HepG2 (cell line): ENCODE results near the gene TARBP2. TPM values are rescaled to one million over a fixed set of nuclear protein-coding genes. Genes with fewer than 3 reads are reported as not detected.

Experiments used
- AGO2 ChIP-seq: fragments of 200-400 bp; formaldehyde crosslinking; optimal IDR thresholded peaks from 2 replicates; pipeline ENCODE3; 2017; ENCODE audit warnings: mild to moderate bottlenecking, low read depth, low read length, moderate library complexity
- CHCHD3 ChIP-seq: sonication (generic); formaldehyde crosslinking; IDR thresholded peaks from 2 replicates; pipeline ENCODE4 v1.8.0; 2022; ENCODE audit warnings: mild to moderate bottlenecking, missing genetic modification reagents, moderate library complexity
- DPF2 ChIP-seq: sonication (generic); formaldehyde crosslinking; IDR thresholded peaks from 2 replicates; pipeline ENCODE4 v1.4.0; 2020; ENCODE audit warnings: mild to moderate bottlenecking, low read depth, missing genetic modification reagents, borderline replicate concordance
- GABPA ChIP-seq, 2 experiments: IDR thresholded peaks; 2 replicates each; pipeline ENCODE4 v1.6.1; 2011 to 2016; ENCODE audit warnings: low read depth in 2 of 2, low read length in 1 of 2, missing biosample characterization in 1 of 2, missing genetic modification characterization in 1 of 2
- IKZF5 ChIP-seq: IDR thresholded peaks from 2 replicates; pipeline ENCODE4 v1.6.1; 2018; ENCODE audit warnings: missing genetic modification reagents, mild to moderate bottlenecking, missing compliant biosample characterization
- ISX ChIP-seq: sonication (generic); formaldehyde crosslinking; conservative IDR thresholded peaks from 2 replicates; pipeline ENCODE4 v1.5.0; 2020; ENCODE audit warnings: missing genetic modification reagents
- JUN ChIP-seq: sonication (generic); formaldehyde crosslinking; IDR thresholded peaks from 2 replicates; pipeline ENCODE4 v1.4.0; 2020; ENCODE audit warnings: mild to moderate bottlenecking, missing genetic modification reagents
- KDM2A ChIP-seq: sonication (generic); formaldehyde crosslinking; IDR thresholded peaks from 2 replicates; pipeline ENCODE4 v1.4.0; 2020; ENCODE audit warnings: low read depth, missing genetic modification reagents, borderline replicate concordance
- MAFF ChIP-seq: IDR thresholded peaks from 2 replicates; pipeline ENCODE4 v1.6.1; 2011; ENCODE audit warnings: low read depth, low read length, improper control_type of control experiment
- NFE2 ChIP-seq: sonication (generic); formaldehyde crosslinking; IDR thresholded peaks from 2 replicates; pipeline ENCODE4 v1.4.0; 2020; ENCODE audit warnings: missing genetic modification reagents
- NFRKB ChIP-seq: fragments of 450-650 bp; IDR thresholded peaks from 2 replicates; pipeline ENCODE4 v1.6.1; 2017
- PHB2 ChIP-seq: fragments of 450-650 bp; IDR thresholded peaks from 2 replicates; pipeline ENCODE4 v1.6.1; 2018; ENCODE audit not compliant: partially characterized antibody
- TAF1 ChIP-seq: sonication (generic); formaldehyde crosslinking; IDR thresholded peaks from 2 replicates; pipeline ENCODE4 v1.4.0; 2020; ENCODE audit warnings: missing genetic modification reagents
- THAP9 ChIP-seq: sonication (generic); formaldehyde crosslinking; IDR thresholded peaks from 2 replicates; pipeline ENCODE4; 2020; ENCODE audit warnings: missing genetic modification reagents, mild to moderate bottlenecking, borderline replicate concordance
- TRAFD1 ChIP-seq: sonication (generic); formaldehyde crosslinking; IDR thresholded peaks from 2 replicates; pipeline ENCODE4 v1.5.1; 2020; ENCODE audit warnings: missing genetic modification reagents, mild to moderate bottlenecking, borderline replicate concordance
- XRCC5 ChIP-seq: fragments of 200-400 bp; formaldehyde crosslinking; optimal IDR thresholded peaks from 2 replicates; pipeline ENCODE3; 2017; ENCODE audit warnings: mild to moderate bottlenecking, low read length
- ZNF350 ChIP-seq: sonication (generic); formaldehyde crosslinking; IDR thresholded peaks from 2 replicates; pipeline ENCODE4 v1.4.0; 2020; ENCODE audit warnings: mild to moderate bottlenecking, low read depth, missing genetic modification reagents, borderline replicate concordance
- ZNF430 ChIP-seq: sonication (generic); formaldehyde crosslinking; IDR thresholded peaks from 2 replicates; pipeline ENCODE4 v1.9.0; 2021; ENCODE audit warnings: mild to moderate bottlenecking, missing genetic modification reagents
- ZNF431 ChIP-seq: sonication (generic); formaldehyde crosslinking; IDR thresholded peaks from 2 replicates; pipeline ENCODE4 v1.9.0; 2022; ENCODE audit warnings: missing genetic modification reagents, low read depth, mild to moderate bottlenecking, borderline replicate concordance
- ZNF468 ChIP-seq: sonication (generic); formaldehyde crosslinking; IDR thresholded peaks from 2 replicates; pipeline ENCODE4 v1.8.0; 2022; ENCODE audit warnings: mild to moderate bottlenecking, moderate library complexity, missing genetic modification reagents
- ZNF768 ChIP-seq: sonication (generic); formaldehyde crosslinking; IDR thresholded peaks from 2 replicates; pipeline ENCODE4 v1.4.0; 2020; ENCODE audit warnings: missing genetic modification reagents
- ZSCAN29 ChIP-seq: sonication (generic); formaldehyde crosslinking; conservative IDR thresholded peaks from 2 replicates; pipeline ENCODE4 v1.4.0; 2020; ENCODE audit warnings: mild to moderate bottlenecking, missing genetic modification reagents
- ZXDC ChIP-seq: sonication (generic); formaldehyde crosslinking; IDR thresholded peaks from 2 replicates; pipeline ENCODE4 v1.5.0; 2020; ENCODE audit warnings: mild to moderate bottlenecking, missing genetic modification reagents
- polyA plus RNA-seq, 8 experiments: library from polyadenylated mRNA; depleted of rRNA in 3 of 8; stranded (reverse) in 7 of 8; unstranded in 1 of 8; fragments of >200 nt; fragmentation: Illumina TruSeq in 4 of 8; extraction: Trizol in 4 of 8; gene quantifications; 2 replicates each; pipeline versions ENCODE4 v1.2.1 to v1.2.3, GENCODE V29; 2011 to 2016; ENCODE audit warnings: low read depth in 4 of 8, missing spikeins in 1 of 8, mixed read lengths in 1 of 8; ENCODE audit not compliant: insufficient read depth in 1 of 8
- total RNA-seq, 5 experiments: library from RNA; depleted of rRNA; stranded (reverse); fragments of >200 nt; fragmentation: Illumina TruSeq; extraction: Trizol; gene quantifications; 2 replicates each; pipeline ENCODE4 v1.2.3, GENCODE V29; 2016; ENCODE audit warnings: low read depth in 1 of 5

TARBP2 gene
- total and polyA plus RNA-seq, 2 of the 13 experiments (the other 11 are each of a cell fraction or from before 2014, with no cell fraction given), result 47.0 to 55.5 TPM

- TF ChIP-seq IKZF5 (CRISPR knock-in tag) (peak; percentile 81), KDM2A (CRISPR knock-in tag) (peak; percentile 98), ZNF431 (CRISPR knock-in tag) (no peak), MAFF (no peak), ZXDC (no peak), TAF1 (CRISPR knock-in tag) (peak; percentile 71), XRCC5 (peak; percentile 98), ISX (CRISPR knock-in tag) (no peak), ZNF768 (CRISPR knock-in tag) (no peak), DPF2 (CRISPR knock-in tag) (no peak), THAP9 (CRISPR knock-in tag) (peak; percentile 90; the same call in 1 of the 2 replicates), NFRKB (no peak), JUN (CRISPR knock-in tag) (no peak), NFE2 (no peak), CHCHD3 (CRISPR knock-in tag) (no peak), ZNF468 (CRISPR knock-in tag) (no peak), ZNF430 (CRISPR knock-in tag) (peak; percentile 68; the same call in 1 of the 2 replicates), GABPA (IDR thresholded peaks at IDR 0.05; ENCODE audit: low read depth, low read length) (peak; percentile 88), GABPA (CRISPR knock-in tag; IDR thresholded peaks at IDR 0.05; ENCODE audit: low read depth) (peak; percentile 94), ZSCAN29 (no peak), TRAFD1 (CRISPR knock-in tag) (no peak), ZNF350 (CRISPR knock-in tag) (peak; percentile 77), AGO2 (no peak), PHB2 (no peak)
These were observed 49.4 kb upstream of the TARBP2 start, which contains the start of gene PCBP2 (continued) for GRCh38 chr12:53451661-53452158.
